Measurements from ENCODE around the gene ALDH6A1.

ALDH6A1 gene

DNA sequence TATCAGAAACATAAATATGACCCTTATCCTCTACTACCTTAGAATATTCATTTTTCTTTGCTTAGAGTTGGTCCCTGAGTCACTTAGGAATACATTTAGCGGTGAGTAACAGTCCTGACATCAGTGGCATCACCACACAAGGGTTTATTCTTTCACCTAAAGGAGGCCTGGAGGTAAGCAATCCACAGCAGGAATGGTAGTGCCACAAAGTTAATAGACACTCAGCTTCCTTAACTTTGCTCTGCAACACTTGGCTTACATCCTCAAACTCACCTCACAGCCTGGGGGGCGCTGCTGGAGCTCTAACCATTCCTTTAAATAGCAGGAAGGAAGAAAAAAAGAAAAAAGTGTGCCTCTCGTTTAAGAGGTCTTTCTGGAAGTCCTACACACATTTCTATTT, 36.0 kb downstream of the ALDH6A1 start:
- DNase-seq: no peak

DNA sequence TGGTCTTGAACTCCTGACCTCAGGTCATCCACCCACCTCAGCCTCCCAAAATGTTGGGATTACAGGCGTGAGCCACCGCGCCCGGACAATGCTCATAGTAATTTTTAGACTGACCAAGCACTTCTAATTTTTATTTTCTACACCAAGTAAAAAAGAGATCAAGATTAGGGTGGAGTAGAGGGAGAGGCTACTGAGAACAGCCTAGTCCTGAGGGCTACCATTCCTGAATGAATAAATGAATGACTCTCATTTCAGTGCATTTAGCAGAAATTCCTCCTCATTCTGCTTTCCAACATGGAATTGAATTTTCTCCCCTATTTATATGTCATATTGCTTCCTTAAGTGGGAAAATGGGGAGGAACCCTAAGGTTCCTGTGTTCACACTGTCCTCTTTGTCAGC, 38.7 kb downstream of the ALDH6A1 start:
- DNase-seq: no peak

DNA sequence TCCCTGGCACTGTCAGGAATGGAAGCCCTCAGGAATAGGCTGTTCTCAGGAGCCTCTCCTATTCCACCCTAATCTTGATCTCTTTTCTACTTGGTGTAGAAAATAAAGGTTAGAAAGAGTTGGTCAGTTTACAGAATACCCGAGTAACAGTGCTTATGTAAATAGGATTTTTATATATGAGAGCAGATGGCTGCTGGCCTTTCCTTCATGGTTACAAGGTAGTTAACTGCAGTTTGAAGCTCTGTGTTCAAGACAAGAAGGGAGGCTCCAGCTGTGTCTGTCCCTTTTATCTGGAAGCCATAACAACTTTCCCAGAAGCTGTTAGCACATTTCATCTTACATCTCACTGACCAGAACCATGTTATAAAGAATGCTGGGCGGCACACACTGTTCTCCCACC, 42.0 kb downstream of the ALDH6A1 start:
- DNase-seq: no peak

DNA sequence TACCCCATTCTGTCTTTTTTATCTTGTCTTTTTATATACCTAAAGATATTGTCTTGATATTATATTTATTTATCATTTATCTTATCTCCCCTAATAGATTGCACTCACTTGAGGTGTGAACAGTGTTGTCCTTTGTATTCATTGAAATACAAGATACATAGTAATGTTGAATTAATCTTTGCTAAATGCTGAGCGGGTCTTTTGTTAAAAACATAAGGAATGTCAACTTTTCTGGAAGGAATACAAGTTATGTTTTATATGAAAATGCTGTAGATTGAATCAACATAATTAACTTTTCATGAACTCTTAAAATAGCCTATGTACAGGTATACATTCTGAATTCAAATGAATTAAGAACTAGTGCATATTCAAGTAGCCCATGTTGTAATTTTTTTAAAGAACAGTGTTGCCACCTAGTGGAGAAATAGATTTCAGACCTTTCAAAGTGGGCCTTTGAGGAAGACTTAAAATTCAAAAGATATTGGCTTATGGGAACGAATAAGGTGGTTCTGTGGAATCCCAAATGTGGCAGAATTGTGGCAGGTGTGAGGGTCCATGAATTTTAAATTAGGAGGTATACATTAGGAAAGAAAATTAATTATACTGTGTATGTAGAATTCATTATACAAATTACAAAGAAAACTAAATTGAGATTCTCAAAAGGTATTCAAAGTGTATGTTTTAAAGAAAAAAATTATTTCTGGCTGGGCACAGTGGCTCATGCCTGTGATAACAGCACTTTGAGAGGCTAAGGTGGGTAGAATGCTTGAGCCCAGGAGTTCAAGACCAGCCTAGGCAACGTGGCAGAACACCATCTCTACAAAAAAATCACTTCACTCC, 46.0 kb downstream of the ALDH6A1 start:
- DNase-seq: no peak

DNA sequence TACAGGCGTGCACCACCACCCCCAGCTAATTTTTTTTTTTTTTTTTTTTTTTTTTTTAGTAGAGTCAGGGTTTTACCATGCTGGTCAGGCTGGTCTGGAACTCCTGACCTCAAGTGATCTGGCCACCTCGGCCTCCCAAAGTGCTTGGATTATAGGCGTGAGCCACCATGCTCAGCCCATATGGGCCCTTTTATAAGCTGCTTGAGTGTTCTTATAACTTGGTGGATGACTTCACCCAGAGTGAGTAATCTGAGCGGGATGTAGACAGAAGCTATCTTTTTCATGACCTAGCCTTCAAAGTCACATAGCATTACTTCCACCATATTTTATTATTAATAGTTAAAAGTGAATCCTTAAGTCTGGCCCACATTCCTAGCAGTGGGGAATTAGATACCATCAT, 48.7 kb downstream of the ALDH6A1 start:
- no peak for DNase-seq

DNA sequence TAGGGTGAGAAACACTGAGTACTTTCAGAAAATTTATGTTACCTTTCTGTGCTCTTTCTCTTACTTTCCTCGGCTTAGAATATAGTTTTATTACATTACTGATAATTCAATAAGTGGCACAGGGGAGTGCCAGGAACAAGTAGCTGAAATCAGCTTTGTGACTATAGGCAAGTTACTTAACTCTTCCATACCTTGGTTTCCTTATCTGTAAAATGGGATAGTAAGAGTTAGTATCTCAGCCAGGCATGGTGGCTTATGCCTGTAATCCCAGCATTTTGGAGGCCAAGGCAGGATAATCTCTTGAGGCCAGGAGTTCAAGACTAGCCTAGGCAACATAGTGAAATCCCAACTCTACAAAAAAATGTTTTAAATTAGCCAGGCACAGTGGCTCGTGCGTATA, 49.7 kb downstream of the ALDH6A1 start:
- DNase-seq: no peak

DNA sequence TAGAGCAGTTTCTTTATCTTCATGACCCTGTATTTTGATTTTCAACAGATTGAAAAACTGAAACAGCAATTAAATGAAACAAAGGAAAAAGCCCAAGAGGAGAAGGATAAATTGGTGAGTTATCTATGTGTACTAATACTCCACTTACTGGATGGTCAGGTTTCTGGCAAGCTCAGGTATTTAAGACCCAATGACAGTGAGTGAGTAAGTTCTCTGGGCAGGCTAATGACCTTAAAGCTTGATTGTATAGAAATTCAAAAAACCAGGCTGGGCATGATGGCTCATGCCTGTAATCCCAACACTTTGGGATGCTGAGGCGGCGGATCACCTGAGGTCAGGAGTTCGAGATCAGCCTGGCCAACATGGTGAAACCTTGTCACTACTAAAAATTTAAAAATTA, 55.1 kb downstream of the ALDH6A1 start:
- no peak for DNase-seq

DNA sequence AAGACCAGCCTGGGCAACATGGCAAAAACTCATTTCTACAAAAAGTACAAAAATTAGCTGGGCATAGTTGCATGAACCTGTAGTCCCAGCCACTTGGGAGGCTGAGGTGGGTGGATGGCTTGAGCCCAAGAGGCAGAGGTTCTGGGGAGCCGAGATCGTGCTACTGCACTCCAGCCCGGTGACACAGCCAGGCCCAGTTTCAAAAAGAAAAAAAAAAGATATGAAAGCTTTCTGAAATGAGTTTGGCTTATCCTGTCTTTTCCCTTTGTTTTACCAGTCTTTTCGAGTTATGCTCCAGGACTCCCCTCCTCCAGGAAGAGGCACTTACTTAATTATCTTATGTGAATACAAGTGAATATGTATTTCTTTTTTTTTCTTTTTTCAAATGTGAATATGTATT, 61.9 kb downstream of the ALDH6A1 start:
- DNase-seq: no peak

DNA sequence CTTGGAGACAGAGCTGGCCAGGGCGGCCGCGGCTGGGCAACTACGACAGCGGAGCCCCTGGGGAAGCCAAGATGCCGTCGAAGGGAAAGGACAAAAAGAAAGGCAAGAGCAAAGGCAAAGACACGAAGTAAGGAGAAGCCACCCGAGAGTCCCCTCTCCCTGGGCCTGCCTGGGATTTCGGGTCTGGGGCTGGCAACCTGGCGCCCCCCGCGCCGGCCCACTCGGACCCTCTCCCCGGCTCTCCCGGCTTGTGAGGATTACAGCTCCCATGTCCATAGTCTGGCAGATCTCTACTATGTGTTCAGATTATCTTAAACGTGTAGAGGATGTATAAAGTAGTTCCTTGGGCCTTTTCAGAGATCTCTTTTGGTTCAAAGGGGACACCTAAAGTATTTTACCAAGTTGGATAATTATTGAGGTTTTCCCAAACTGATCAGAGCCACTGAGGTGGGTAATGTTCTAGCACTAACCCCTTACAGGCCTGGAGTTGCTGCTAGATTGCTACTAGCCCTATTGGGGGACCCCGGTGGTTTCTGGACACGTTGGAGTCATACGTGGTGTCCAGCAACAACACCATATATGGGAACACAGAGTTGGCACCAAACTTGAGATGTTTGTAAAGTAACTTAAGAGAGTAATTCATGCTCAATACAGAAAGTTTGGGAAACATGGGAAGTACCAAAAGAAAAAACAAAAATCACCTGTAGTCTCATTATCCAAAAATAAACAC, 64.7 kb downstream of the ALDH6A1 start:
- DNase-seq: no peak

DNA sequence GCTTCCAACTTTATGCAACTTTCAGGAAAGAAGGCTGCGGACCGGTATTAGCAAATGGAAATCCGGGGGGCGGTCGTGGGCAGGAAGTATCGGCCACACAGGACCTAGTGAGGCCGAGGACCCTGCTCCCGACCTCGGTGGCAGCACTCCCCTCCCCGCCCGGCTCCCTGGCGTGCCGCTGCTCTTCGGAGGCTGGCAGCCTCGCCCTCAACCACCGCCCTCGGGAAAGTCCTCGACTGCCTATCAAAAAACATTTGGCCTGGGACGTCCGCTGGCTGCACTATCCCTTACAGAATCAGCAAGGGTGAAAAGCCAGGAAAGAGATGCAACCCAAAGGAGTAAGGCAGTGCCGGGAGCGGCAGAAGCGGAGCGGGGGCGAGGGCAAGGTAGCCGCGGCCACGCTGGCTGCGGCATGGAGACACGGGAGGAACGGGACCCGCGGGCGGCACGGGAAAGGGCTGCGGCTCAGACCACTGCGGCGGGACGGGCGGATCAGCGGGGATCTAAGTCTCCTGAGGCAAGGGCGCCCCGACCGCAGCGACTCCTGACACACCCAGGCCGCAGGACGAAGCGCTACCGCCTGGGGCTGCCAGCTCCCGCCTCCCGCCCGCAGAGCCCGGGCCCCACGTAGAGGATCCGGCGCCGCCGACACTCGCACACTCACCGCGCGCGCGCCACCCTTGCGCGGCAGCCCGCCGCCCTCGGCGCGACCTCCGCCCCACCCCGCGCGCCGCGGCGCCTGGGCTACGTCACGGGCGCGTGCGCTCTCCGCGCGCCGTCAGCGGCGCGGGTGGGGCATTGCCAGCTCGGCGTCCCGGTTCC, 65.5 kb downstream of the ALDH6A1 start, which contains the start of the genes BBOF1 and ENTPD5:
BBOF1 (plus strand) TSS at position 764 of the 822 bp plus-strand sequence. CDS start 130 bp downstream, outside the sequence.
ENTPD5 (minus strand) TSS at position 703 of the 822 bp plus-strand sequence. CDS start 31,186 bp downstream, outside the sequence.
- peak; percentile 52 to 82 (median 64) for DNase-seq

DNA sequence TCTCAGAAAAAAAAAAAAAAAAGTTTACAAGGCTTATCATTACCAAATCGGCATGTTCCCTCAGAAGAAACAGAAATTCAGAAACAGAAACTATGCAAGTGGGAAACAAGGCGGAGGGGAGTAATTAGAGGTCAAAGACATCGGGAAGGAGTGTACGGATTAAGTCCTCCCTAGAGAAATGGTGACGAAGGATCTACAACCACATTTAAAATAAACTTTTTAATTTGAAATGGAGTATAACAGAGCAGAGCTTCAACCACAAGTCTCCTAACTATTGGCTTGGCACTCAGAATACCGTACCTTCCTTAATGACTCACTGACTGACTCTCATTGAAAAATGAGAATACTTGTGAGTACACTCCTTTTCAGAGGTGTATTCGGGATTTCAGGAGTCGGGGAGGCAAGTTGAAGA, 66.1 kb downstream of the ALDH6A1 start:
- no peak for DNase-seq

DNA sequence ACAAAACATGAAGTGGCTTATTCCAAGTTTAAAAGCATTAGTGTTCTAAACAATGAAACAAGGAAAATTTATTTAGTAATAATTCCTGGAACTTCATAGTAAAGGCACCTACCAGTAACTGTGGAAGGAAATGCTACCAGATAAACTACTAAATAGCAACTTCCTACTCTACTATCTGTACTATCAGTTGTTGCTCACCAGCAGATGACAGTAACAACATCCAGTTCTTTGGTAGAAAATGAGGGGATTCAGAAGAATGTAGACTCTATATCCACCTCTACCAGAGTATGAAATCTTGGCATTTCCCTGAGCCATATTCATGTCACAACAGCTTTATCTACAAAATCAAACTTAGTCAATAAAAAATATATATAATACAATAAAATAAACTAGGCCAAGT, 68.3 kb downstream of the ALDH6A1 start:
- no peak for DNase-seq

DNA sequence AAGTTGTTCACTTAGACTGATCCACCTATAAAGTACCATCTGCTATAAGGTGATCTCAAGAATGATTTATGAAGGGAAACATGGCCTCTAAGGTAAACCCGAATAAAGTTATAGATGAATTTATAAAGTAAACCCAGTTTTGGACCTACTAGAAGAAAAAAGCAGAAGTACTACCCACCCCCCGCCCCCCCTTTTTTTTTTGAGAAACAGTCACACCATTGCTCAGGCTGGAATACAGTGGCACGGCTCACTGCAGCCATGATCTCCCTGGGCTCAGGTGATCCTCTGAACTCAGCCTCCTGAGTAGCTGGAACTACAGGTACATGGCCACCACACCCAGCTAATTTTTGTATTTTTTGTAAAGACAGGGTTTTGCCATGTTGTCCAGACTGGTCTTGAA, 69.1 kb downstream of the ALDH6A1 start:
- no peak for DNase-seq

DNA sequence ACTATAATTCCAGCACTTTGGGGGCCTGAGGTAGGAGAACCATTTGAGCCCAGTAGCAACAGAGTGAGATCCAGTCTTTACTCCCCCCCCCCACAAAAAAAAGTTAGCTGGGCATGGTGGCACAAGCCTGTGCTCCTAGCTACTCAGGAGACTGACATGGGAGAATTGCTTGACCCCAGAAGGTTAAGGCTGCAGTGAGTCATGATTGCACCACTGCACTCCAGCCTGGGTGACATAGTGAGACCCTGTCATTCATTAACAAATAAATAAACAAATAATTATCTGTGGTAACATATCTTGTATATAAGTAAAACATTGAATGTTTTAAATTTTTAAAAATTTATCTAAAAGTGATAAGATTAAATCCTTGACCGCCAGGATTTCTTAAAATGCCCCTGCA, 70.0 kb downstream of the ALDH6A1 start:
- no peak for DNase-seq

DNA sequence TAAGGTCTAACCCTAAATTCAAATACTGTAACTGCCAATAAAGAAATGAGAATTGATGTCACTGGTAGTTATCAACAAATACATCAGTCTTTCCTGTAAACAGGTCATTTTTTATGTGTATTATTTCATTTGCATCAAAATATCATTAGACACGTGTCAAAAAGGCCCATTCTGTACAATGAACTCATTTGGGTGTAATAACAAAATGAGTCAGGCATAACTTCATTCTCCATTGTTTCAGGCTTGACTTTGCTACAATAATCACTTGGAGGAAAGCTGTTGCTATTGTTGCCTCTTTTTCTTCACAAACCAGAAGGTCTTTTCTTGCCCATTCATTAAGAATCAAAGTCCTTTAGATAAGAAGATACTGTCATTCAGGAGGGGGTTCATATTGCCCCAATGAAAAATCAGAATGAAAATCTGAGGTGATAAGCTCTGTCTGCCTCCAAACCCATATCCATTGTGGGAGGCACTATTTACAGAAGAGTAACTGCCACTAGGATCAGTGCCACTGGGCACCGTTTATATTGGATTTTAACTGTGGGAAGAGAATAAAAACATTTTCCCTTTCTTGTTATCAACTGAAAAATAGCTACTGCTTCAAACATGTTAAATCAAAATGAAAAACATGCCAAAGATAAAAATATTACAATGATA, 75.3 kb downstream of the ALDH6A1 start:
- no peak for DNase-seq
